H1 (cell line): Measurements from ENCODE around the gene SHC1. TPM values are rescaled to one million over a fixed set of nuclear protein-coding genes. Genes with fewer than 3 reads are reported as not detected.
A peak's percentile ranks its signal among the peaks of the same experiment; 100 is the strongest.

Experiments
- CTCF ChIA-PET: fragments of 300-600 bp; sonication (Branson Sonifier 250); formaldehyde crosslinking; loops from one replicate; lab custom pipeline; 2021; ENCODE audit not compliant: partially characterized antibody; lab: Charles Lee
- POLR2A ChIA-PET: fragments of 300-600 bp; sonication (Branson Sonifier 250); formaldehyde crosslinking; loops from one replicate; lab custom pipeline; 2021; ENCODE audit warnings: inconsistent platforms; ENCODE audit not compliant: partially characterized antibody; lab: Charles Lee
- DNase-seq, 2 experiments: peaks; one replicate each; pipeline versions ENCODE4 v3.0.0 to v3.0.0-alpha.2; 2010 to 2022; ENCODE audit warnings: low spot score in 2 of 2, low read depth in 1 of 2, mixed read lengths in 1 of 2
- FAIRE-seq: peaks from 2 replicates; lab custom pipeline; 2011; peaks lifted over from hg19 to GRCh38; lab: Jason Lieb, UNC
- H2AFZ ChIP-seq: 2 replicates; pipeline ENCODE4 v1.8.1; 2012; ENCODE audit warnings: low read length, inconsistent platforms
- H2AK5ac ChIP-seq: 2 replicates; pipeline ENCODE4 v1.6.1; 2013; ENCODE audit warnings: low read depth, low read length
- H2BK120ac ChIP-seq: replicated peaks from 2 replicates; pipeline ENCODE3; 2013; ENCODE audit warnings: low read depth, low read length, inconsistent platforms
- H2BK12ac ChIP-seq: 2 replicates; pipeline ENCODE4 v1.6.1; 2013; ENCODE audit warnings: low read depth, low read length
- H2BK15ac ChIP-seq: 2 replicates; pipeline ENCODE4 v1.6.1; 2013; ENCODE audit warnings: low read length
- H2BK20ac ChIP-seq: 2 replicates; pipeline ENCODE4 v1.6.1; 2013; ENCODE audit warnings: low read length
- H2BK5ac ChIP-seq: 2 replicates; pipeline ENCODE4 v1.6.1; 2013; ENCODE audit warnings: low read depth, low read length
- H3K14ac ChIP-seq: 2 replicates; pipeline ENCODE4 v1.6.1; 2013; ENCODE audit warnings: inconsistent platforms; ENCODE audit not compliant: insufficient read length
- H3K18ac ChIP-seq: 2 replicates; pipeline ENCODE4 v1.6.1; 2013; ENCODE audit warnings: low read length; ENCODE audit errors: extremely low read depth
- H3K23ac ChIP-seq: 2 replicates; pipeline ENCODE4 v1.6.1; 2013; ENCODE audit warnings: inconsistent platforms; ENCODE audit not compliant: insufficient read length
- H3K23me2 ChIP-seq: 2 replicates; pipeline ENCODE4 v1.6.1; 2013; ENCODE audit warnings: low read depth, low read length
- H3K27ac ChIP-seq: 2 replicates; pipeline ENCODE4 v1.6.1; 2011; ENCODE audit warnings: low read depth, low read length, inconsistent platforms
- H3K27me3 ChIP-seq, 4 experiments: replicated peaks in 1 of 4; 1 replicate in 1 of 4; 2 replicates in 3 of 4; pipeline versions ENCODE4 v1.6.1 to v1.8.1; 2011 to 2013; ENCODE audit warnings: low read length in 3 of 4, mild to moderate bottlenecking in 3 of 4, inconsistent platforms in 2 of 4, mixed read lengths in 2 of 4, moderate library complexity in 1 of 4; ENCODE audit not compliant: control insufficient read depth in 3 of 4, insufficient read depth in 3 of 4; ENCODE audit errors: extremely low read depth in 1 of 4
- H3K36me3 ChIP-seq, 4 experiments: 2 replicates each; pipeline versions ENCODE4 v1.6.1 to v1.8.1; 2011 to 2013; ENCODE audit warnings: mild to moderate bottlenecking in 4 of 4, low read length in 3 of 4, moderate library complexity in 2 of 4, control low read depth in 1 of 4, inconsistent platforms in 1 of 4; ENCODE audit not compliant: insufficient read depth in 4 of 4, control insufficient read depth in 2 of 4
- H3K4ac ChIP-seq: replicated peaks from 2 replicates; pipeline ENCODE3; 2013; ENCODE audit warnings: low read length, low read depth, mixed read lengths, inconsistent platforms; ENCODE audit not compliant: insufficient read length
- H3K4me1 ChIP-seq, 4 experiments: replicated peaks in 1 of 4; 1 replicate in 1 of 4; 2 replicates in 3 of 4; pipeline versions ENCODE4 v1.6.1 to v1.8.1; 2011 to 2013; ENCODE audit warnings: low read length in 3 of 4, inconsistent platforms in 2 of 4, mixed read lengths in 1 of 4; ENCODE audit not compliant: insufficient read depth in 4 of 4, control insufficient read depth in 3 of 4
- H3K4me2 ChIP-seq, 2 experiments: 2 replicates each; pipeline versions ENCODE4 v1.6.1 to v1.8.1; 2011 to 2013; ENCODE audit warnings: low read depth in 2 of 2, low read length in 2 of 2, control low read depth in 1 of 2, inconsistent platforms in 1 of 2, mild to moderate bottlenecking in 1 of 2; ENCODE audit not compliant: insufficient read depth in 1 of 2
- H3K4me3 ChIP-seq, 4 experiments: fragments of 200-600, 300-600 bp in 1 of 4; sonication (generic), shearing (Covaris generic), sonication (Bioruptor Twin) in 1 of 4; 2 replicates each; pipeline versions ENCODE4 v1.5.1 to v1.8.1; 2011 to 2016; ENCODE audit warnings: low read length in 4 of 4, low read depth in 3 of 4, control low read depth in 2 of 4, inconsistent platforms in 2 of 4, mild to moderate bottlenecking in 2 of 4, mixed read lengths in 1 of 4, moderate library complexity in 1 of 4; ENCODE audit not compliant: insufficient read depth in 2 of 4; ENCODE audit errors: extremely low read depth in 1 of 4
- H3K56ac ChIP-seq: replicated peaks from 2 replicates; pipeline ENCODE3; 2013; ENCODE audit warnings: low read depth, mild to moderate bottlenecking, mixed read lengths, low read length, inconsistent platforms; ENCODE audit not compliant: insufficient read length
- H3K79me1 ChIP-seq: 2 replicates; pipeline ENCODE4 v1.6.1; 2013; ENCODE audit warnings: low read depth, low read length, control low read depth
- H3K79me2 ChIP-seq, 2 experiments: 2 replicates each; pipeline versions ENCODE4 v1.6.1 to v1.8.1; 2012 to 2013; ENCODE audit warnings: low read length in 2 of 2, mild to moderate bottlenecking in 2 of 2, inconsistent platforms in 1 of 2; ENCODE audit not compliant: insufficient read depth in 2 of 2, control insufficient read depth in 1 of 2
- H3K9ac ChIP-seq, 4 experiments: replicated peaks in 1 of 4; 1 replicate in 1 of 4; 2 replicates in 3 of 4; pipeline versions ENCODE4 v1.6.1 to v1.8.1; 2011 to 2013; ENCODE audit warnings: low read depth in 3 of 4, low read length in 3 of 4, control low read depth in 2 of 4, mild to moderate bottlenecking in 2 of 4, moderate library complexity in 2 of 4, inconsistent platforms in 1 of 4; ENCODE audit errors: extremely low read depth in 1 of 4
- H3K9me3 ChIP-seq, 2 experiments: 2 replicates each; pipeline versions ENCODE4 v1.6.1 to v1.8.1; 2012 to 2013; ENCODE audit warnings: mild to moderate bottlenecking in 2 of 2, moderate library complexity in 2 of 2, control low read depth in 1 of 2, inconsistent platforms in 1 of 2, low read depth in 1 of 2, low read length in 1 of 2, mixed read lengths in 1 of 2; ENCODE audit not compliant: insufficient read depth in 2 of 2
- H4K20me1 ChIP-seq, 2 experiments: replicated peaks in 1 of 2; 2 replicates each; pipeline versions ENCODE3 to v1.8.1; 2011 to 2013; ENCODE audit warnings: inconsistent platforms in 2 of 2, low read length in 2 of 2, mild to moderate bottlenecking in 1 of 2; ENCODE audit not compliant: insufficient read depth in 2 of 2, control insufficient read depth in 1 of 2
- H4K5ac ChIP-seq: 2 replicates; pipeline ENCODE4 v1.6.1; 2013; ENCODE audit warnings: low read length, low read depth, mixed read lengths, inconsistent platforms; ENCODE audit not compliant: insufficient read length
- H4K8ac ChIP-seq: 2 replicates; pipeline ENCODE4 v1.8.0; 2013; ENCODE audit warnings: mild to moderate bottlenecking, moderate library complexity, low read length, inconsistent platforms; ENCODE audit not compliant: insufficient read depth; ENCODE audit errors: extremely low read depth
- H4K91ac ChIP-seq: replicated peaks from 2 replicates; pipeline ENCODE3; 2013; ENCODE audit warnings: low read length, mixed read lengths, inconsistent platforms; ENCODE audit not compliant: insufficient read length
- CTCF ChIP-seq, 3 experiments: IDR thresholded peaks; 1 replicate in 2 of 3; 2 replicates in 1 of 3; pipeline versions ENCODE4 v1.5.1 to v1.6.1; 2011; ENCODE audit warnings: low read length in 3 of 3, mild to moderate bottlenecking in 3 of 3, inconsistent platforms in 2 of 3, low read depth in 1 of 3, moderate library complexity in 1 of 3; ENCODE audit not compliant: insufficient read depth in 1 of 3; ENCODE audit errors: control extremely low read depth in 1 of 3
- KDM4A ChIP-seq: IDR thresholded peaks from one replicate; pipeline ENCODE4 v1.7.1; 2012; ENCODE audit warnings: low read depth, mild to moderate bottlenecking, moderate library complexity, low read length, inconsistent platforms; ENCODE audit not compliant: severe bottlenecking
- MAX ChIP-seq: IDR thresholded peaks from 2 replicates; pipeline ENCODE4 v1.6.1; 2012; ENCODE audit warnings: inconsistent platforms
- NANOG ChIP-seq: IDR thresholded peaks from 2 replicates; pipeline ENCODE4 v1.6.1; 2011; ENCODE audit warnings: low read length, low read depth, mild to moderate bottlenecking, inconsistent platforms; ENCODE audit not compliant: insufficient read depth, poor library complexity, severe bottlenecking
- WGBS, 2 experiments: shearing (Covaris generic) in 1 of 2; methylation state at CpG; one replicate each; pipeline versions ENCODE4 v1.1.6 to v1.1.7; 2013 to 2015; ENCODE audit warnings: low lambda C conversion rate in 2 of 2, mixed read lengths in 2 of 2, inconsistent platforms in 1 of 2, low coverage in 1 of 2, missing lambda C conversion rate in 1 of 2; ENCODE audit not compliant: insufficient replicate concordance in 2 of 2, insufficient coverage in 1 of 2, insufficient read length in 1 of 2; ENCODE audit errors: extremely low coverage in 1 of 2, missing lambda C conversion rate in 1 of 2; 5-methylcytosine and 5-hydroxymethylcytosine counted together
- polyA plus RNA-seq, 7 experiments: library from polyadenylated mRNA; depleted of rRNA in 3 of 7; stranded (reverse) in 5 of 7; unstranded in 2 of 7; fragments of >200 nt in 5 of 7; fragments of 200-250 nt in 2 of 7; gene quantifications; 1 replicate in 5 of 7; 2 replicates in 1 of 7; 4 replicates in 1 of 7; pipeline versions ENCODE4 v1.2.1 to v1.2.3, GENCODE V29; 2011 to 2013; ENCODE audit warnings: missing spikeins in 2 of 7, mixed read lengths in 2 of 7
- total RNA-seq: library from RNA; stranded (reverse); fragmentation: NEBNext Ultra II Directional; extraction: Animal tissue kit (Norgen Biotek cat#: 25700); gene quantifications from 2 replicates; pipeline ENCODE4 v1.2.1, GENCODE V29; 2021

Gene SHC1
- total and polyA plus RNA-seq, 2 of the 8 experiments (the other 6 are each of a cell fraction or from before 2014, with no cell fraction given), result 177 to 212 TPM

- Histone ChIP-seq H3K9me3 (no peaks in the 10 kb centered on the region), H3K23me2 (peaks cover 18% of the 10 kb centered on the region; the same call in 1 of the 2 replicates), H2BK15ac (no peak within 1 kb of the TSS; the same call in 1 of the 2 replicates), H4K91ac (peak within 1 kb of the TSS; percentile 94), H3K4me3 (peak within 1 kb of the TSS; percentile 87 to 99 (median 90)), H3K4ac (peak within 1 kb of the TSS; percentile 62), H3K14ac (peak within 1 kb of the TSS; percentile 11), H2BK5ac (peak within 1 kb of the TSS; percentile 92), H3K4me2 (peak within 1 kb of the TSS; percentile 79 to 93), H3K36me3 (peaks cover 0 to 2% (median 0%) of the 10 kb centered on the region in 4 experiments; a peak in 2 of 8 replicates), H3K23ac (no peak within 1 kb of the TSS), H3K27me3 (no peaks in the 10 kb centered on the region), H2BK12ac (peak within 1 kb of the TSS; percentile 80), H3K27ac (peak within 1 kb of the TSS; percentile 48; the same call in 1 of the 2 replicates), H2BK120ac (peak within 1 kb of the TSS; percentile 51), H2AFZ (no peak within 1 kb of the TSS), H3K56ac (peak within 1 kb of the TSS; percentile 90), H3K9ac (peak within 1 kb of the TSS; percentile 40 to 52 (median 48); a peak in 6 of 7 replicates), H2AK5ac (no peak within 1 kb of the TSS), H3K4me1 (peaks cover 6 to 20% (median 15%) of the 10 kb centered on the region in 4 experiments), H4K5ac (peak within 1 kb of the TSS; percentile 83), H2BK20ac (peak within 1 kb of the TSS; percentile 98; the same call in 1 of the 2 replicates), H3K18ac (peak within 1 kb of the TSS; percentile 93), H4K20me1 (peaks cover 0 to 15% of the 10 kb centered on the region in 2 experiments), H3K79me2 (peaks cover 0 to 46% of the 10 kb centered on the region in 2 experiments; a peak in 3 of 4 replicates), H4K8ac (peak within 1 kb of the TSS; percentile 60), H3K79me1 (peaks cover 13% of the 10 kb centered on the region)
- TF ChIP-seq MAX (no peak), KDM4A (peak; percentile 45), NANOG (no peak), CTCF (IDR thresholded peaks at IDR 0.05; ENCODE audit: control extremely low read depth in 1 of 3, insufficient read depth in 1 of 3, low read depth in 1 of 3, low read length in 3 of 3) (no peak)
- 0% methylated on average over 9 of the region's 35 CpGs; no CpG with 5 or more reads in 1 of the 2 experiments for WGBS, 2 experiments
- POLR2A ChIA-PET, result interaction anchor here (0.6 to 42.8 kb wide), 6 partner anchors 13 to 194 kb away, joined by 3 to 702 read pairs (median 66); partner anchors contain the start of genes CKS1B, FLAD1, PBXIP1 and PYGO2
- no peak for FAIRE-seq
- no peak for DNase-seq
- CTCF ChIA-PET, result interaction anchor here (1.0 to 14.0 kb wide), 8 partner anchors 12 to 204 kb away, joined by 3 to 258 read pairs (median 4); partner anchors contain the start of genes EFNA4 and PYGO2
These were observed 32.1 kb upstream of the SHC1 start, which contains the start of gene ZBTB7B for GRCh38 chr1:155002464-155003226. Gene ZBTB7B (plus strand): TSS chr1:155002802. CDS start chr1:155014661, 11,859 bp downstream.
